WTC11 (cell line): ENCODE measurements around the gene IER3IP1. TPM values are rescaled to one million over a fixed set of nuclear protein-coding genes. Genes with fewer than 3 reads are reported as not detected.

Source experiments
- ATAC-seq: fragments of 200-7000 bp; cut with Tn5 transposase; 2 replicates; pipeline ENCODE4 v1.10.0; 2021; ENCODE audit warnings: mild to moderate bottlenecking, moderate library complexity
- CTCF ChIA-PET: fragments of 300-600 bp; sonication (Branson Sonifier 250); formaldehyde crosslinking; loops from one replicate; lab custom pipeline; 2021; ENCODE audit warnings: antibody characterized with exemption; lab: Charles Lee
- POLR2A ChIA-PET: fragments of 350-600 bp; sonication (Branson Sonifier 250); formaldehyde crosslinking; loops from one replicate; lab custom pipeline; 2021; ENCODE audit warnings: antibody characterized with exemption; lab: Charles Lee
- DNase-seq: peaks from one replicate; pipeline ENCODE4 v3.0.0; 2021; ENCODE audit warnings: low spot score
- H3K27ac Mint-ChIP-seq: 2 replicates; pipeline ENCODE4 v1.8.0; 2021; ENCODE audit warnings: mixed read lengths
- H3K27me3 Mint-ChIP-seq: 2 replicates; pipeline ENCODE4 v1.8.0; 2021; ENCODE audit warnings: low read depth, mild to moderate bottlenecking, moderate library complexity, mixed read lengths
- H3K36me3 Mint-ChIP-seq: 2 replicates; pipeline ENCODE4 v1.8.0; 2021; ENCODE audit warnings: mixed read lengths
- H3K4me1 Mint-ChIP-seq: 2 replicates; pipeline ENCODE4 v1.8.0; 2022; ENCODE audit warnings: mixed read lengths
- H3K4me3 Mint-ChIP-seq: 2 replicates; pipeline ENCODE4 v1.8.0; 2021; ENCODE audit warnings: mild to moderate bottlenecking, moderate library complexity, mixed read lengths
- H3K9me3 Mint-ChIP-seq: 2 replicates; pipeline ENCODE4 v1.8.0; 2021; ENCODE audit warnings: mixed read lengths
- ATF2 ChIP-seq: sonication (generic); formaldehyde crosslinking; IDR thresholded peaks from 2 replicates; pipeline ENCODE4 v1.8.1; 2022; ENCODE audit warnings: low read depth, missing genetic modification reagents, borderline replicate concordance
- ATF3 ChIP-seq: sonication (generic); formaldehyde crosslinking; conservative IDR thresholded peaks from 2 replicates; pipeline ENCODE4 v1.8.1; 2022; ENCODE audit warnings: mild to moderate bottlenecking, missing genetic modification reagents
- E2F1 ChIP-seq: sonication (generic); formaldehyde crosslinking; IDR thresholded peaks from 2 replicates; pipeline ENCODE4 v1.8.0; 2022; ENCODE audit warnings: mild to moderate bottlenecking, missing genetic modification reagents
- E2F5 ChIP-seq: sonication (generic); formaldehyde crosslinking; IDR thresholded peaks from 2 replicates; pipeline ENCODE4 v1.8.1; 2022; ENCODE audit warnings: mild to moderate bottlenecking, moderate library complexity, missing genetic modification reagents
- ETV6 ChIP-seq: sonication (generic); formaldehyde crosslinking; IDR thresholded peaks from 2 replicates; pipeline ENCODE4 v1.8.1; 2022; ENCODE audit warnings: mild to moderate bottlenecking, missing genetic modification reagents
- FOXK1 ChIP-seq: sonication (generic); formaldehyde crosslinking; IDR thresholded peaks from 2 replicates; pipeline ENCODE4 v1.8.0; 2022; ENCODE audit warnings: mild to moderate bottlenecking, moderate library complexity, missing genetic modification reagents
- KAT7 ChIP-seq: sonication (generic); formaldehyde crosslinking; IDR thresholded peaks from 2 replicates; pipeline ENCODE4 v1.8.1; 2023; ENCODE audit warnings: missing genetic modification reagents, mild to moderate bottlenecking, borderline replicate concordance
- PRDM15 ChIP-seq: sonication (generic); formaldehyde crosslinking; IDR thresholded peaks from 2 replicates; pipeline ENCODE4 v1.8.0; 2022; ENCODE audit warnings: missing genetic modification reagents
- RORB ChIP-seq: fragments of 250-450 bp; sonication (Bioruptor Pico); IDR thresholded peaks from 2 replicates; pipeline ENCODE4 v1.9.0; 2021; ENCODE audit warnings: mild to moderate bottlenecking
- SMAD3 ChIP-seq: sonication (generic); formaldehyde crosslinking; IDR thresholded peaks from 2 replicates; pipeline ENCODE4 v1.8.0; 2022; ENCODE audit warnings: missing genetic modification reagents, mild to moderate bottlenecking, borderline replicate concordance
- TEAD1 ChIP-seq: sonication (generic); formaldehyde crosslinking; IDR thresholded peaks from 2 replicates; pipeline ENCODE4 v1.8.0; 2022; ENCODE audit warnings: mild to moderate bottlenecking, missing genetic modification reagents
- TP53 ChIP-seq: sonication (generic); formaldehyde crosslinking; IDR thresholded peaks from 2 replicates; pipeline ENCODE4 v1.8.1; 2023; ENCODE audit warnings: mild to moderate bottlenecking, missing genetic modification reagents
- ZNF219 ChIP-seq: sonication (generic); formaldehyde crosslinking; IDR thresholded peaks from 2 replicates; pipeline ENCODE4 v1.8.0; 2023; ENCODE audit warnings: missing genetic modification reagents, mild to moderate bottlenecking, borderline replicate concordance
- ZNF671 ChIP-seq: fragments of 250-450 bp; sonication (Bioruptor Pico); IDR thresholded peaks from 2 replicates; pipeline ENCODE4 v1.8.0; 2021; ENCODE audit warnings: mild to moderate bottlenecking
- ZSCAN18 ChIP-seq: fragments of 250-450 bp; sonication (Bioruptor Pico); IDR thresholded peaks from 2 replicates; pipeline ENCODE4 v2.1.2; 2022; ENCODE audit warnings: mild to moderate bottlenecking, moderate library complexity
- total RNA-seq: library from RNA; stranded (reverse); gene quantifications from 3 replicates; pipeline ENCODE4 v1.2.3, GENCODE V29; 2021
- TF ChIP-seq, protein P1 (sequence below): sonication (generic); formaldehyde crosslinking; IDR thresholded peaks from 2 replicates; pipeline ENCODE4 v1.8.1; 2023; ENCODE audit warnings: mild to moderate bottlenecking, missing genetic modification reagents, moderate library complexity
- TF ChIP-seq, protein P2 (sequence below): sonication (generic); formaldehyde crosslinking; IDR thresholded peaks from 2 replicates; pipeline ENCODE4 v1.8.1; 2023; ENCODE audit warnings: mild to moderate bottlenecking, missing genetic modification reagents
- TF ChIP-seq, protein P3 (sequence below): sonication (generic); formaldehyde crosslinking; IDR thresholded peaks from 2 replicates; pipeline ENCODE4 v1.8.1; 2023; ENCODE audit warnings: mild to moderate bottlenecking, missing genetic modification reagents, moderate library complexity

Gene IER3IP1
- total RNA-seq, 1 experiment from 2014 or later, result 7.7 TPM

GRCh38 chr18:47121146-47121545 lies 55.0 kb downstream of the IER3IP1 start (continued):
- TF ChIP-seq ZSCAN18 (no peak), ZNF671 (CRISPR knock-in tag) (no peak), ATF3 (CRISPR knock-in tag) (no peak), ZNF219 (CRISPR knock-in tag) (no peak), ETV6 (CRISPR knock-in tag) (no peak), RORB (CRISPR knock-in tag) (no peak), E2F5 (CRISPR knock-in tag) (no peak)
- TF ChIP-seq, protein P1, sequence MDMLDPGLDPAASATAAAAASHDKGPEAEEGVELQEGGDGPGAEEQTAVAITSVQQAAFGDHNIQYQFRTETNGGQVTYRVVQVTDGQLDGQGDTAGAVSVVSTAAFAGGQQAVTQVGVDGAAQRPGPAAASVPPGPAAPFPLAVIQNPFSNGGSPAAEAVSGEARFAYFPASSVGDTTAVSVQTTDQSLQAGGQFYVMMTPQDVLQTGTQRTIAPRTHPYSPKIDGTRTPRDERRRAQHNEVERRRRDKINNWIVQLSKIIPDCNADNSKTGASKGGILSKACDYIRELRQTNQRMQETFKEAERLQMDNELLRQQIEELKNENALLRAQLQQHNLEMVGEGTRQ (CRISPR knock-in tag), result no peak

DNA sequence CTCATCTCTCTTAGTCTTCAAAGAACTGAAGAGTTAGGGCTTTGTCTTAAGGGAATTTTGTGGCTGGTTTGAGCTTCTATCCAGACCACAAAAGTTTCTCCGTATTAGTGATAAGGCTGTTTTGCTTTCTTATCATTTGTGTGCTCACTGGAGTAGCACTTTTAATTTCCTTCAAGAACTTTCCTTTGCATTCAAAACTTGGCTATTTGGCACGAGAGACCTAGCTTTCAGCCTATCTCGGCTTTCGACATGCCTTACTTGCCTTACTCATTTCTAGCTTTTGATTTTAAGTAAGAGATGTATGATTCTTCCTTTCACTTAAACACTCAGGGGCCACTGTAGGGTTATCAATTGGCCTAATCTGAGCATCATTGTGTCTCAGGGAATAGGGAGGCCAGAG lies 55.7 kb downstream of the IER3IP1 start:
- DNase-seq, result no peak
- Mint-ChIP-seq H3K36me3 (peaks cover 15% of the 10 kb centered on the region), H3K27me3 (no peaks in the 10 kb centered on the region), H3K27ac (no peak overlapping the region), H3K4me1 (peaks cover 6% of the 10 kb centered on the region), H3K4me3 (no peak overlapping the region)
- ChIA-PET POLR2A (no interaction called here), CTCF (interaction anchor here (0.6 to 1.2 kb wide), 2 partner anchors 84 to 306 kb away, joined by 4 to 5 read pairs; no protein-coding TSS in a partner anchor)
- no peak for TF ChIP-seq KAT7
- no peak for TF ChIP-seq E2F5 (CRISPR knock-in tag)
- TF ChIP-seq, all 79 proteins: peak for 0
- ATAC-seq, result no peak
- H3K9me3 Mint-ChIP-seq, result no peaks in the 10 kb centered on the region

GRCh38 chr18:47118981-47119380 lies 57.2 kb downstream of the IER3IP1 start:
- H3K4me1 Mint-ChIP-seq, result peaks cover 18% of the 10 kb centered on the region
- no peak overlapping the region for H3K27ac Mint-ChIP-seq
- H3K27me3 Mint-ChIP-seq, result no peaks in the 10 kb centered on the region
- ATAC-seq (no peak), DNase-seq (no peak)
- ChIA-PET POLR2A (no interaction called here), CTCF (interaction anchor here (1.0 kb wide), 1 partner anchor 85 kb away, joined by 4 read pairs; no protein-coding TSS in a partner anchor)
- H3K4me3 Mint-ChIP-seq, result no peak overlapping the region
- H3K9me3 Mint-ChIP-seq, result no peaks in the 10 kb centered on the region
- H3K36me3 Mint-ChIP-seq, result peaks cover 15% of the 10 kb centered on the region
- TF ChIP-seq SMAD3 (CRISPR knock-in tag), result no peak
- no peak for TF ChIP-seq ZNF219 (CRISPR knock-in tag)
- no peak for TF ChIP-seq TP53 (CRISPR knock-in tag)
- no peak for TF ChIP-seq TEAD1
- TF ChIP-seq FOXK1 (CRISPR knock-in tag), result no peak
- TF ChIP-seq PRDM15 (CRISPR knock-in tag), result no peak
- TF ChIP-seq E2F1, result no peak
- no peak for TF ChIP-seq ATF2 (CRISPR knock-in tag)
- TF ChIP-seq, protein P2, sequence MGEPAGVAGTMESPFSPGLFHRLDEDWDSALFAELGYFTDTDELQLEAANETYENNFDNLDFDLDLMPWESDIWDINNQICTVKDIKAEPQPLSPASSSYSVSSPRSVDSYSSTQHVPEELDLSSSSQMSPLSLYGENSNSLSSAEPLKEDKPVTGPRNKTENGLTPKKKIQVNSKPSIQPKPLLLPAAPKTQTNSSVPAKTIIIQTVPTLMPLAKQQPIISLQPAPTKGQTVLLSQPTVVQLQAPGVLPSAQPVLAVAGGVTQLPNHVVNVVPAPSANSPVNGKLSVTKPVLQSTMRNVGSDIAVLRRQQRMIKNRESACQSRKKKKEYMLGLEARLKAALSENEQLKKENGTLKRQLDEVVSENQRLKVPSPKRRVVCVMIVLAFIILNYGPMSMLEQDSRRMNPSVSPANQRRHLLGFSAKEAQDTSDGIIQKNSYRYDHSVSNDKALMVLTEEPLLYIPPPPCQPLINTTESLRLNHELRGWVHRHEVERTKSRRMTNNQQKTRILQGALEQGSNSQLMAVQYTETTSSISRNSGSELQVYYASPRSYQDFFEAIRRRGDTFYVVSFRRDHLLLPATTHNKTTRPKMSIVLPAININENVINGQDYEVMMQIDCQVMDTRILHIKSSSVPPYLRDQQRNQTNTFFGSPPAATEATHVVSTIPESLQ (CRISPR knock-in tag), result no peak
- TF ChIP-seq, protein P3, sequence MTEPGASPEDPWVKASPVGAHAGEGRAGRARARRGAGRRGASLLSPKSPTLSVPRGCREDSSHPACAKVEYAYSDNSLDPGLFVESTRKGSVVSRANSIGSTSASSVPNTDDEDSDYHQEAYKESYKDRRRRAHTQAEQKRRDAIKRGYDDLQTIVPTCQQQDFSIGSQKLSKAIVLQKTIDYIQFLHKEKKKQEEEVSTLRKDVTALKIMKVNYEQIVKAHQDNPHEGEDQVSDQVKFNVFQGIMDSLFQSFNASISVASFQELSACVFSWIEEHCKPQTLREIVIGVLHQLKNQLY (CRISPR knock-in tag), result no peak
